Liver (tissue), 3 donors: ENCODE results near the gene THAP8.

ENCODE experiments used
- CTCF ChIP-seq: fragments of 150-350 bp; IDR thresholded peaks from 2 replicates; pipeline ENCODE4 v1.5.1; 2017; ENCODE audit warnings: improper control_type of control experiment, low read depth, low read length; ENCODE audit not compliant: missing input control
- EGR1 ChIP-seq, 2 donors: IDR thresholded peaks; 2 replicates each; pipeline ENCODE4 v1.6.1; 2016 to 2018; ENCODE audit warnings: antibody characterized with exemption in 2 of 2, low read depth in 2 of 2
- FOXA2 ChIP-seq: IDR thresholded peaks from 2 replicates; pipeline ENCODE4 v1.6.1; 2016; ENCODE audit warnings: antibody characterized with exemption
- HNF4G ChIP-seq: IDR thresholded peaks from 2 replicates; pipeline ENCODE4 v1.6.1; 2016; ENCODE audit warnings: antibody characterized with exemption
- MAX ChIP-seq: IDR thresholded peaks from 2 replicates; pipeline ENCODE4 v1.6.1; 2016; ENCODE audit warnings: antibody characterized with exemption
- RXRA ChIP-seq, 2 donors: IDR thresholded peaks; 2 replicates each; pipeline ENCODE4 v1.6.1; 2017 to 2018; ENCODE audit warnings: antibody characterized with exemption in 2 of 2, mild to moderate bottlenecking in 1 of 2
- SP1 ChIP-seq: IDR thresholded peaks from 2 replicates; pipeline ENCODE4 v1.6.1; 2018; ENCODE audit warnings: antibody characterized with exemption, mild to moderate bottlenecking
- donor health status: healthy.
- donor health status: healthy.

- TF ChIP-seq CTCF = no peak
- no peak for TF ChIP-seq HNF4G
- no peak for TF ChIP-seq MAX
- no peak for TF ChIP-seq SP1
- no peak for TF ChIP-seq FOXA2
- no peak for TF ChIP-seq RXRA (IDR thresholded peaks at IDR 0.05)
- TF ChIP-seq EGR1 (IDR thresholded peaks at IDR 0.05; ENCODE audit: low read depth in 2 of 2) = no peak
Measured at GRCh38 chr19:36097036-36097435, 43.0 kb upstream of the THAP8 start.
